ENCODE measurements around the gene PTGFR.

GRCh38 chr1:78492386-78492950 is 1.7 kb downstream of the PTGFR start:
- TF ChIP-seq CTCF (IDR thresholded peaks at IDR 0.05): no peak
- TF ChIP-seq POLR2A (IDR thresholded peaks at IDR 0.05): peak in 1 of 2 donors; percentile 15
- peak in 1 of 2 donors; percentile 41 for TF ChIP-seq EP300 (IDR thresholded peaks at IDR 0.05)

All from tibial nerve (tissue), 4 donors.